Kidney (tissue), 14 donors: ENCODE measurements around the gene GPATCH8. TPM values are rescaled to one million over a fixed set of nuclear protein-coding genes. Genes with fewer than 3 reads are reported as not detected.
"Not testable (repeated sequence)": the region's sequence is repeated elsewhere in the genome, so short reads cannot be mapped to it uniquely, and the experiment has no call there.

Experiments used
- DNase-seq, 5 donors: peaks; one replicate each; pipeline ENCODE4 v3.0.0-alpha.2; 2013 to 2020
- FAIRE-seq: peaks from 2 replicates; lab custom pipeline; 2012; peaks lifted over from hg19 to GRCh38; lab: Jason Lieb, UNC
- H3K27ac ChIP-seq, 2 donors: one replicate each; pipeline ENCODE4 v1.7.0; 2013; ENCODE audit warnings: low read depth in 2 of 2, low read length in 2 of 2, inconsistent platforms in 1 of 2
- H3K27me3 ChIP-seq: one replicate; pipeline ENCODE4 v1.7.1; 2013; ENCODE audit warnings: low read length, inconsistent platforms; ENCODE audit not compliant: control insufficient read depth, insufficient read depth
- H3K36me3 ChIP-seq, 3 donors: one replicate each; pipeline versions ENCODE4 v1.7.0 to v1.7.1; 2013; ENCODE audit warnings: low read length in 3 of 3, control low read depth in 1 of 3, inconsistent platforms in 1 of 3; ENCODE audit not compliant: insufficient read depth in 3 of 3, control insufficient read depth in 2 of 3
- H3K4me1 ChIP-seq, 3 donors: one replicate each; pipeline versions ENCODE4 v1.7.0 to v1.7.1; 2013; ENCODE audit warnings: low read length in 3 of 3, inconsistent platforms in 1 of 3, low read depth in 1 of 3; ENCODE audit not compliant: control insufficient read depth in 2 of 3, insufficient read depth in 2 of 3
- H3K4me3 ChIP-seq, 3 donors: one replicate each; pipeline versions ENCODE4 v1.7.0 to v1.8.1; 2013; ENCODE audit warnings: low read length in 3 of 3, control low read depth in 1 of 3, inconsistent platforms in 1 of 3
- H3K9ac ChIP-seq, 3 donors: one replicate each; pipeline versions ENCODE4 v1.7.0 to v1.7.1; 2013; ENCODE audit warnings: low read length in 3 of 3, control low read depth in 1 of 3, inconsistent platforms in 1 of 3
- H3K9me3 ChIP-seq, 3 donors: one replicate each; pipeline versions ENCODE4 v1.7.0 to v1.7.1; 2013; ENCODE audit warnings: low read length in 3 of 3, control low read depth in 1 of 3, inconsistent platforms in 1 of 3; ENCODE audit not compliant: control insufficient read depth in 2 of 3, insufficient read depth in 1 of 3
- CTCF ChIP-seq: IDR thresholded peaks from 3 replicates; pipeline ENCODE4 v1.5.1; 2012; ENCODE audit warnings: mild to moderate bottlenecking, moderate library complexity, borderline replicate concordance; ENCODE audit not compliant: insufficient read depth; ENCODE audit errors: extremely low read depth
- intact Hi-C: fragments of 100-400 bp; cut with DNase I; formaldehyde crosslinking; loops from one replicate; pipeline ENCODE4 v1.11.1; 2022
- polyA plus RNA-seq: library from polyadenylated mRNA; stranded (reverse); fragments of 350-450 nt; fragmentation: Illumina TruSeq; extraction: RNeasy Lipid Tissue Mini Kit (QIAGEN cat#74804); gene quantifications from one replicate; pipeline ENCODE4 v1.2.3, GENCODE V29; 2014; ENCODE audit warnings: low read depth, low replicate concordance; ENCODE audit not compliant: insufficient read depth
- total RNA-seq: library from RNA; stranded (reverse); fragmentation: NEBNext Ultra II Directional; extraction: Animal tissue kit (Norgen Biotek cat#: 25700); gene quantifications from one replicate; pipeline ENCODE4 v1.2.1, GENCODE V29; 2021
- donor health status: control.
- donor health status: control.
- donor health status: control.
- donor health status: control.
- donor health status: control.
- donor health status: DM: yes; HTN: yes; CAD: no.
- donor health status: Normal renal cell carcinoma (clear cell type).

The GPATCH8 gene
- total and polyA plus RNA-seq, 2 donors from 2014 or later, result 3.5 to 47.0 TPM

- Histone ChIP-seq H3K4me3 (no peak overlapping the region), H3K36me3 (peaks cover 0 to 11% (median 5%) of the 10 kb centered on the region in 3 donors), H3K4me1 (no peaks in the 10 kb centered on the region), H3K9me3 (no peaks in the 10 kb centered on the region), H3K9ac (no peak overlapping the region), H3K27ac (no peak overlapping the region), H3K27me3 (no peaks in the 10 kb centered on the region)
- FAIRE-seq (no peak), DNase-seq (no peak)
- no peak for TF ChIP-seq CTCF
- intact Hi-C loops, result no loop called here
Observed at GRCh38 chr17:44394833-44395232, 108.4 kb downstream of the GPATCH8 start.

- H3K27ac ChIP-seq, H3K4me3 ChIP-seq, H3K9me3 ChIP-seq, DNase-seq, H3K36me3 ChIP-seq, intact Hi-C loops, FAIRE-seq, H3K4me1 ChIP-seq, H3K27me3 ChIP-seq, H3K9ac ChIP-seq: not testable (repeated sequence)
Observed at GRCh38 chr17:44394112-44394511, 109.1 kb downstream of the GPATCH8 start.

GRCh38 chr17:44390250-44390870 is 112.8 kb downstream of the GPATCH8 start:
- H3K4me3 ChIP-seq, result no peak overlapping the region
- H3K36me3 ChIP-seq, result no peaks in the 10 kb centered on the region
- H3K4me1 ChIP-seq, result peaks cover 0 to 8% (median 0%) of the 10 kb centered on the region in 3 donors
- H3K9me3 ChIP-seq, result no peaks in the 10 kb centered on the region
- no peak overlapping the region for H3K27ac ChIP-seq
- H3K9ac ChIP-seq, result no peak overlapping the region
- DNase-seq (peak in 1 of 5 donors; percentile 33), FAIRE-seq (no peak)
- no peaks in the 10 kb centered on the region for H3K27me3 ChIP-seq
- intact Hi-C loops, result no loop called here
- TF ChIP-seq CTCF, result no peak

DNA sequence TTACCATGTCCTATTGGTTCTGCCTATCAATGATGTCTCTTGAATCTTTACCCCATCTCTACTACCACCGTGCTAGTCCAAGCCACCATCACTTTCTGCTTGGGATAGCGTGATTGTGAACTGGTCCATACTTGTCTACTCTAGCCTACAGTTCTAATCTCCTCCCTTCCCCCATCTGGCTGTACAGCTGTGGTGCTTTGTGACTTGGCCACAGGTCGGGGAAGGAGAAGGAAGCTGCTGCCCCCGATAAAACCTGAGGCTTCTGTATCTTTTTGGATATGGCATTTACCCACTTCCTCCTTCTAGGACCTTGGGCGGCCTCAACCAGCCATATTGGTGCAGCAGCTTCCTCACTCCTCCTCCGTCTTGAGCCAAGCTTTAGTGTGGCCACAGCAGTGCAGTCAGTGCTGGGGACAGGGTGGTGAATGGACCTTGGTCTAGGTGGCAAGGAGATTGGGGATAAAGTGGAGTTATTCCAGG is 113.4 kb downstream of the GPATCH8 start:
- Histone ChIP-seq H3K9me3 (no peaks in the 10 kb centered on the region), H3K27ac (no peak overlapping the region), H3K4me1 (peaks cover 0 to 11% (median 0%) of the 10 kb centered on the region in 3 donors), H3K27me3 (no peaks in the 10 kb centered on the region), H3K4me3 (no peak overlapping the region), H3K9ac (no peak overlapping the region), H3K36me3 (no peaks in the 10 kb centered on the region)
- intact Hi-C loops, result no loop called here
- TF ChIP-seq CTCF, result no peak
- no peak for FAIRE-seq
- peak in 1 of 5 donors; percentile 29 for DNase-seq
